CD4-positive, alpha-beta T cell (primary cell): ENCODE measurements around the gene CTNNA3. TPM values are rescaled to one million over a fixed set of nuclear protein-coding genes. Genes with fewer than 3 reads are reported as not detected.
"Not testable (repeated sequence)": the region's sequence is repeated elsewhere in the genome, so short reads cannot be mapped to it uniquely, and the experiment has no call there.

Source experiments
- ATAC-seq: fragments of 200-7000 bp; cut with Tn5 transposase; one replicate; pipeline ENCODE4 v1.10.0; 2022; ENCODE audit warnings: mild to moderate bottlenecking; ENCODE audit not compliant: poor library complexity
- CTCF ChIA-PET: fragments of 350-600 bp; sonication (Branson Sonifier 250); formaldehyde crosslinking; loops from one replicate; lab custom pipeline; 2021; ENCODE audit warnings: antibody characterized with exemption, inconsistent platforms; lab: Charles Lee
- POLR2A ChIA-PET: fragments of 350-600 bp; sonication (Branson Sonifier 250); formaldehyde crosslinking; loops from one replicate; lab custom pipeline; 2021; ENCODE audit warnings: antibody characterized with exemption, inconsistent platforms; lab: Charles Lee
- DNase-seq, 14 experiments: peaks; one replicate each; pipeline ENCODE4 v3.0.0-alpha.2; 2013 to 2020; ENCODE audit warnings: mixed read lengths in 2 of 14
- H3K27ac ChIP-seq, 2 donors: one replicate each; pipeline versions ENCODE4 v1.5.1 to v1.7.0; 2013; ENCODE audit warnings: low read length in 2 of 2, low read depth in 1 of 2, mild to moderate bottlenecking in 1 of 2
- H3K27me3 ChIP-seq, 2 experiments: 1 replicate in 1 of 2; 2 replicates in 1 of 2; pipeline versions ENCODE4 v1.6.1 to v1.7.0; 2013; ENCODE audit warnings: low read length in 2 of 2, control low read depth in 1 of 2, mild to moderate bottlenecking in 1 of 2, moderate library complexity in 1 of 2; ENCODE audit not compliant: insufficient read depth in 2 of 2, control insufficient read depth in 1 of 2
- H3K36me3 ChIP-seq: one replicate; pipeline ENCODE4 v1.6.1; 2013; ENCODE audit warnings: low read length, control low read depth; ENCODE audit not compliant: insufficient read depth
- H3K4me1 ChIP-seq: one replicate; pipeline ENCODE4 v1.6.1; 2013; ENCODE audit warnings: low read length, control low read depth; ENCODE audit not compliant: insufficient read depth
- H3K4me3 ChIP-seq: one replicate; pipeline ENCODE4 v1.5.1; 2013; ENCODE audit warnings: mild to moderate bottlenecking, low read length, moderate library complexity
- H3K9me3 ChIP-seq, 2 experiments: 1 replicate in 1 of 2; 2 replicates in 1 of 2; pipeline versions ENCODE4 v1.6.1 to v1.7.0; 2013; ENCODE audit warnings: low read length in 2 of 2, mild to moderate bottlenecking in 2 of 2, control low read depth in 1 of 2, moderate library complexity in 1 of 2; ENCODE audit not compliant: control insufficient read depth in 1 of 2, insufficient read depth in 1 of 2
- H3K27ac Mint-ChIP-seq: one replicate; pipeline ENCODE4 v1.8.0; 2020; ENCODE audit warnings: mixed read lengths
- H3K27me3 Mint-ChIP-seq: one replicate; pipeline ENCODE4 v1.8.0; 2021; ENCODE audit warnings: mixed read lengths
- H3K36me3 Mint-ChIP-seq: one replicate; pipeline ENCODE4 v1.8.0; 2021; ENCODE audit warnings: low read depth, mixed read lengths
- H3K4me1 Mint-ChIP-seq: one replicate; pipeline ENCODE4 v1.8.0; 2021; ENCODE audit warnings: low read depth, mixed read lengths
- H3K4me3 Mint-ChIP-seq: one replicate; pipeline ENCODE4 v1.8.0; 2020; ENCODE audit warnings: mild to moderate bottlenecking, mixed read lengths
- H3K9me3 Mint-ChIP-seq: one replicate; pipeline ENCODE4 v1.8.0; 2020; ENCODE audit warnings: mixed read lengths
- intact Hi-C, 2 experiments: fragments of 100-400 bp; cut with DNase I in 1 of 2; cut with micrococcal nuclease in 1 of 2; formaldehyde crosslinking; loops; one replicate each; pipeline versions ENCODE4 v1.15.1 to v1.9.0; 2023 to 2025; cut with DNase I, micrococcal nuclease
- total RNA-seq, 174 experiments: library from RNA in 2 of 174; stranded (reverse) in 2 of 174; gene quantifications; one replicate each; pipeline ENCODE4 v1.2.3 and lab custom pipeline; 2021 to 2026
- TF ChIP-seq, protein P1 (sequence below): fragments of 200-600 bp; IDR thresholded peaks from one replicate; pipeline ENCODE4 v1.8.0; 2022; ENCODE audit warnings: antibody characterized with exemption, mild to moderate bottlenecking

The CTNNA3 gene
- total RNA-seq, 2 experiments from 2014 or later = 0.80 TPM; not detected in 1

- Histone ChIP-seq H3K27me3 (no peaks in the 10 kb centered on the region), H3K9me3 (no peaks in the 10 kb centered on the region), H3K4me3 (no peak overlapping the region), H3K27ac (no peak overlapping the region), H3K4me1 (no peaks in the 10 kb centered on the region), H3K36me3 (no peaks in the 10 kb centered on the region)
- TF ChIP-seq, protein P1, sequence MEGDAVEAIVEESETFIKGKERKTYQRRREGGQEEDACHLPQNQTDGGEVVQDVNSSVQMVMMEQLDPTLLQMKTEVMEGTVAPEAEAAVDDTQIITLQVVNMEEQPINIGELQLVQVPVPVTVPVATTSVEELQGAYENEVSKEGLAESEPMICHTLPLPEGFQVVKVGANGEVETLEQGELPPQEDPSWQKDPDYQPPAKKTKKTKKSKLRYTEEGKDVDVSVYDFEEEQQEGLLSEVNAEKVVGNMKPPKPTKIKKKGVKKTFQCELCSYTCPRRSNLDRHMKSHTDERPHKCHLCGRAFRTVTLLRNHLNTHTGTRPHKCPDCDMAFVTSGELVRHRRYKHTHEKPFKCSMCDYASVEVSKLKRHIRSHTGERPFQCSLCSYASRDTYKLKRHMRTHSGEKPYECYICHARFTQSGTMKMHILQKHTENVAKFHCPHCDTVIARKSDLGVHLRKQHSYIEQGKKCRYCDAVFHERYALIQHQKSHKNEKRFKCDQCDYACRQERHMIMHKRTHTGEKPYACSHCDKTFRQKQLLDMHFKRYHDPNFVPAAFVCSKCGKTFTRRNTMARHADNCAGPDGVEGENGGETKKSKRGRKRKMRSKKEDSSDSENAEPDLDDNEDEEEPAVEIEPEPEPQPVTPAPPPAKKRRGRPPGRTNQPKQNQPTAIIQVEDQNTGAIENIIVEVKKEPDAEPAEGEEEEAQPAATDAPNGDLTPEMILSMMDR = no peak
- Mint-ChIP-seq H3K27ac (no peak overlapping the region), H3K4me3 (no peak overlapping the region), H3K9me3 (no peaks in the 10 kb centered on the region), H3K36me3 (no peaks in the 10 kb centered on the region), H3K27me3 (no peaks in the 10 kb centered on the region), H3K4me1 (no peaks in the 10 kb centered on the region)
- ChIA-PET CTCF (no interaction called here), POLR2A (no interaction called here)
- ATAC-seq = no peak
- DNase-seq = no peak
- intact Hi-C loops = no loop called here
These were observed 29.6 kb upstream of the CTNNA3 start for GRCh38 chr10:67725567-67725966.

DNA sequence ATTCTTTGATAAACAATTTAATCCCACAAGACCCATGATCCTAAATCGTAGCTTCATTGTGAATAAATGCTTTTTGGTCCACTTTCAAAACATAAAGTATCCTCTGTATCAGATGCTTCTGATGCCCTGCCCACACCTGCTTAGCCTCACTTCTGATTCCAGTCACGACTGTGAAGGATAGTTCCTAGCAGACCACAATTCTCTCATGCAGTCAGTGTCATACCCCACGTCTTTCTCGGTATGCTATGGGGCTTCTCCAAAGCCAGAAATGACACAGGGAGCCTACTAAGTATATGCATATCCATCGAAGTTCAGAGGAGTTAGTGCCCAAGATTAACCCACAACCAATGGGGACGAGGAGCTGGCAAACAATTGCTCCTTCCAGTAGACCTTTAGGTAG lies 27.6 kb upstream of the CTNNA3 start:
- ChIA-PET CTCF (interaction anchor here (0.5 to 1.6 kb wide), 4 partner anchors 10 to 248 kb away, joined by 4 to 7 read pairs (median 4); no protein-coding TSS in a partner anchor), POLR2A (no interaction called here)
- H3K4me1 Mint-ChIP-seq = no peaks in the 10 kb centered on the region
- H3K27me3 ChIP-seq = no peaks in the 10 kb centered on the region
- ATAC-seq (no peak), DNase-seq (no peak)
- TF ChIP-seq, protein P1 = no peak
- no peak overlapping the region for H3K4me3 ChIP-seq
- H3K36me3 Mint-ChIP-seq = no peaks in the 10 kb centered on the region
- H3K9me3 Mint-ChIP-seq = no peaks in the 10 kb centered on the region
- no peaks in the 10 kb centered on the region for H3K36me3 ChIP-seq
- no peaks in the 10 kb centered on the region for H3K9me3 ChIP-seq
- no peaks in the 10 kb centered on the region for H3K27me3 Mint-ChIP-seq
- H3K4me3 Mint-ChIP-seq = no peak overlapping the region
- no peaks in the 10 kb centered on the region for H3K4me1 ChIP-seq
- intact Hi-C loops = no loop called here
- no peak overlapping the region for H3K27ac ChIP-seq
- H3K27ac Mint-ChIP-seq = no peak overlapping the region

DNA sequence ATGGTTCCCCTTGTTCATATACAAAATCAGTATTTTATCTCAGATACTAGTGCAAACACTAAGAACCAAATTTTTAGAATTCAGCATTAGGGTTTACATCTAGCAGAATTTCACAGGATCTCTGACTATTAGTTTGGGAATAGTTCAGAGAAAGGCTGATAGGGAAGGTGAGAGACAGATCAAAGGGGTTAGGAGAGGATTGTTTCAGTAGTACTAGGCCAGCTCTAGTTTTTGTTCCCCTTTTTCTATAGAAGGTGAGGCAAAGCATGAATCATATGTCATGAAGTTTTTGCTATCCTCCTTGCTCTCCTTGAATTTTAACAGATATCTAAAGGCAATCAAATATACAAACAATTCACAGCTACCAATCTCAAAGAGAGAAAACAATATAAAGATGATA lies 26.1 kb upstream of the CTNNA3 start:
- no peaks in the 10 kb centered on the region for H3K27me3 Mint-ChIP-seq
- no peak overlapping the region for H3K4me3 ChIP-seq
- no peaks in the 10 kb centered on the region for H3K9me3 Mint-ChIP-seq
- POLR2A ChIA-PET = no interaction called here
- CTCF ChIA-PET = interaction anchor here (0.7 to 1.6 kb wide), 2 partner anchors 24 to 124 kb away, joined by 3 to 4 read pairs; no protein-coding TSS in a partner anchor
- no peaks in the 10 kb centered on the region for H3K4me1 Mint-ChIP-seq
- H3K36me3 ChIP-seq = no peaks in the 10 kb centered on the region
- intact Hi-C loops = no loop called here
- H3K27ac Mint-ChIP-seq = no peak overlapping the region
- TF ChIP-seq, protein P1 = no peak
- H3K9me3 ChIP-seq = no peaks in the 10 kb centered on the region
- ATAC-seq (no peak), DNase-seq (no peak)
- H3K27me3 ChIP-seq = no peaks in the 10 kb centered on the region
- no peaks in the 10 kb centered on the region for H3K36me3 Mint-ChIP-seq
- no peak overlapping the region for H3K27ac ChIP-seq
- no peak overlapping the region for H3K4me3 Mint-ChIP-seq
- no peaks in the 10 kb centered on the region for H3K4me1 ChIP-seq

GRCh38 chr10:67716455-67716854 lies 20.5 kb upstream of the CTNNA3 start:
- H3K27ac Mint-ChIP-seq, H3K27ac ChIP-seq, H3K4me3 Mint-ChIP-seq, CTCF ChIA-PET, H3K4me3 ChIP-seq, H3K36me3 Mint-ChIP-seq, ATAC-seq, H3K4me1 ChIP-seq, intact Hi-C loops, H3K9me3 ChIP-seq, DNase-seq, H3K9me3 Mint-ChIP-seq, H3K4me1 Mint-ChIP-seq, H3K27me3 ChIP-seq, H3K36me3 ChIP-seq, H3K27me3 Mint-ChIP-seq: not testable (repeated sequence)
- POLR2A ChIA-PET = interaction anchor here (0.6 kb wide), 1 partner anchor 48 kb away, joined by 4 read pairs; no protein-coding TSS in a partner anchor
